Suppressor macrophage treated with lipopolysaccharide for 1 hour (primary cell): ENCODE measurements around the gene SPOCK2.
"Not testable (repeated sequence)": the region's sequence is repeated elsewhere in the genome, so short reads cannot be mapped to it uniquely, and the experiment has no call there.

Source experiments
- DNase-seq, 3 donors: peaks; one replicate each; pipeline ENCODE4 v3.0.0-alpha.2; 2020 to 2022

The SPOCK2 gene

GRCh38 chr10:72050873-72051272 lies 37.5 kb downstream of the SPOCK2 start:
- no peak for DNase-seq

- no peak for DNase-seq
These were observed 38.2 kb downstream of the SPOCK2 start for GRCh38 chr10:72049969-72050781.

- no peak for DNase-seq
These were observed 38.9 kb downstream of the SPOCK2 start for GRCh38 chr10:72049472-72049871.

GRCh38 chr10:72048450-72049124 lies 39.8 kb downstream of the SPOCK2 start:
- DNase-seq, result peak; percentile 93 to 96 (median 94)

DNA sequence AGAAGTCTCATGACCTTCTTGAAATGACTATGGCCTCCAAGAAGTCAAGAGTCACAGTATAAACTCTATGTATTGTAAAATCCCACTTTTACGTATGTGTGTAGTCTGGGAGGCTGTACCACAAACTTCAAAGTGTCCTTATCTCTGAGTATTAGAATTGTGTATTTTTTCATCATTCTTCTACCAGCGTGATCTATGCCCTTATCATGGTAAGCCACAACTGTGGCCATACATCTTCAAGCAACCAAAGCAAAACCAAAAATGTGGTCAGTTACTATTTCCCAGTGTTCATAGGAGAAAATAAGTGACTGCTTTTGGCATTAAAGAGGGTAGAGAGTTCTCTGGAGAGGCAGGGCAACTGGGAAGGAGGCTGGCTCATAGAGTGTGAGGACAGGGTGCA lies 42.8 kb downstream of the SPOCK2 start:
- DNase-seq, result no peak

DNA sequence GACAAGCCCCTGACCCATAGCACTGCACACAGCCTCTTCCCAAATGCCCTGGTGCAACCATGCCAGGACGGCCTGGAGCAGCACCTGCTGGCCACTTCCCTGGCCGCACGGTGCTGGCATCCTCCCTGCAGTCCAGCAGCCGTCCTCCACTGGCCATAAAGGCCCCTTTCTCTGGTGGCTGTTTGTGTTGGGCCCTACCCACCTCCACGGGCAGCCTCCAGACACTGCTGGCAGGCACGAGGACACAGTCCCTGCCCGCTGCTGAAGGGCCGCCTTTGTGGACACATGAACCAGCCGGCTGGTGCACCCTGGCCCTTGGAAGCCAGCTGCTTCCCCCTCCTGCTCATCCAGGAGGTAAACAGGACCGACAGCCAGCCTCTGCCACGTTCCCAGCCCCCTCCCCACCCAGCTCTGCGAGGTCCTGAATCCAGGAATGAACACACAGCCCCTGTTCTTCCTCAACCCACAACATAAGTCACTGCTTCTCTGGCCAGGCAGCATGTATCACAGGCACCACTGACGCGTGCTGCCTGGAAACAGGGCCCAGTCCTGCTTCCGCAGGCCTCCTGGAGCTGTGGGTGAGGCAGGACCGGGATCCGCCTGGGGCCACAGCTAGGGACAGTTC lies 43.8 kb downstream of the SPOCK2 start:
- DNase-seq, result no peak

- DNase-seq, result no peak
These were observed 45.1 kb downstream of the SPOCK2 start for GRCh38 chr10:72043016-72043834.

GRCh38 chr10:72041491-72041890 lies 46.9 kb downstream of the SPOCK2 start:
- DNase-seq, result no peak

- no peak for DNase-seq
These were observed 49.0 kb downstream of the SPOCK2 start for GRCh38 chr10:72039377-72039776.

DNA sequence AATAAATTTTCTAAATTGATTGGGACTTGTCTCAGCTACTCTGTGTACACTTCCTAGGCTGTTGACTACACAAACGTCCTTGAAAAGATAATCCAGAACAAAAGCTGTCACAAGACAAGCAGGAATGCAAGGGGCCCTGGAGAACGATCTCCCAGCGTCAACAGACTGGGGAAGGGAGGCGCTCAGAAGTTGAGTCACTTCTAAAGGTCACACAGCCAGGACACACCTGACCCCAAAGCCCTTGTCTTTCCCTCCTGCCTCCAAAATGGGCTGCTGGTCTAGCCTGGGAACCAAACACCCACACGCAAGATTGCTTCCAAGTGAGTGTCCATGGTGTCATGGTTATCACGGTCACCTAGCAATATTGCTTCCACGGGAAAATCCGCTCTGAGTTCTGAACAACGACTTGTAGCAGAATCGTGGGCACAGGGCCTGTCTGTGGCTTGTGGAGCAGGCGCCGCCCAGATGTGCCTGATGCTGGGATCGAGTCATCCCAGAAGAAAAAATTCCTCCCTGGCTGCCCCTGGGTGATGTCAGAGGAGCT lies 49.8 kb downstream of the SPOCK2 start:
- DNase-seq, result peak; percentile 29 to 46 (median 37)

DNA sequence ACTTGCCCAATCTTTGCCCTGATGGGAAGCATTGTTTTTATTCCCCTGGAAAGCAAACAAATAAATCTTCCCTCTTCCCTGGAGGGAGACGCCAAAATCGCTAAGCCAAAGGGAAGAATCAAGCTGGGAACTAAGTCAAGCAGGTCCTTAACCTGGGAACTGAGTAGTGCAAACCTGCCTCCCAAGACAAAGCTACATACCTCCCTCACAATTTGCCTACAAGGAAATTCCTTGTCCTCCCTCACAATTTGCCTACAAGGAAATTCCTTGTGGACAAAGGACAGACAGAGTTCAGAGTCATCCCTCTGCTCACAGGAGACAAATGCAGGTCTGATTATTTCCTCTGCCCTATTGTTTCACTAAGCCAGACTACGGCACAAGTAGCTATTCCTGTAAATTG lies 50.5 kb downstream of the SPOCK2 start:
- DNase-seq, result no peak

DNA sequence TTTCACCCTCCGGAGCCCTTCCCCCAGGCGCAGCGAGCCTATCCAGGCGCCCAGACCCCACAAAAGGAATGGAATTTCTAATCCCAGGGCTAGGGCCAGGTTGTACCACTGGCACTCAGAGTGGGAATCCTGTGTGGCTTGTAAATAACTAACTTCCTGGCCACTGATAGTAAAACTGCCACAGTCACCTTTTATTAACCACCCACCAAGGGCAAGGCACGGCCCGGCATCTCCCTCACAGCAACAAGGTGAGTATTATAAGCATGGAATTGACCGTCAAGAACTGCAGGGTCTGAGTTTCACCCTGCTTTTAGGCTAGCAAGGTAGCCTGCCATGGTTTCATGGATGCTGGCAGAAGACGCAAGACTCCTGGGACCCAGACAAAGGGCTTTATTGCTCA lies 51.1 kb downstream of the SPOCK2 start:
- no peak for DNase-seq

- no peak for DNase-seq
These were observed 53.0 kb downstream of the SPOCK2 start for GRCh38 chr10:72035252-72035887.

DNA sequence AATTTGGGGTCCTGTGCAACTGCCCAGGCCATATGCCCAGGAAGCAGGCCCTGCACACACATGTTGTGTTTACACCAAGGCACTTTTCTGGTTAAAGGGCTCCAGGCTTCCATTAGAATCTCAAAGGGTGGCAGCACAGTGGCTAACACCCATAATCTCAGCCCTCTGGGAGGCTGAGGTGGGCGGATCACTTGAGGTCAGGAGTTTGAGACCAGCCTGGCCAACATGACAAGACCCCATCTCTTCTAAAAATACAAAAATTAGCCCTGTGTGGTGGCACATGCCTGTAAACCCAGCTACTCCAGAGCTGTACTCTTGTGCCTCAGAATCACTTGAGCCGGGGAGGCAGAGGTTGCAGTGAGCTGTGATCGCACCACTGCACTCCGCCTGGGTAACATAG lies 53.6 kb downstream of the SPOCK2 start:
- no peak for DNase-seq

GRCh38 chr10:72034040-72034499 lies 54.3 kb downstream of the SPOCK2 start:
- DNase-seq, result peak; percentile 18 to 23 (median 19)

- DNase-seq, result not testable (repeated sequence)
These were observed 55.8 kb downstream of the SPOCK2 start for GRCh38 chr10:72032409-72033162.

- DNase-seq, result no peak
These were observed 56.6 kb downstream of the SPOCK2 start for GRCh38 chr10:72031706-72032105.

DNA sequence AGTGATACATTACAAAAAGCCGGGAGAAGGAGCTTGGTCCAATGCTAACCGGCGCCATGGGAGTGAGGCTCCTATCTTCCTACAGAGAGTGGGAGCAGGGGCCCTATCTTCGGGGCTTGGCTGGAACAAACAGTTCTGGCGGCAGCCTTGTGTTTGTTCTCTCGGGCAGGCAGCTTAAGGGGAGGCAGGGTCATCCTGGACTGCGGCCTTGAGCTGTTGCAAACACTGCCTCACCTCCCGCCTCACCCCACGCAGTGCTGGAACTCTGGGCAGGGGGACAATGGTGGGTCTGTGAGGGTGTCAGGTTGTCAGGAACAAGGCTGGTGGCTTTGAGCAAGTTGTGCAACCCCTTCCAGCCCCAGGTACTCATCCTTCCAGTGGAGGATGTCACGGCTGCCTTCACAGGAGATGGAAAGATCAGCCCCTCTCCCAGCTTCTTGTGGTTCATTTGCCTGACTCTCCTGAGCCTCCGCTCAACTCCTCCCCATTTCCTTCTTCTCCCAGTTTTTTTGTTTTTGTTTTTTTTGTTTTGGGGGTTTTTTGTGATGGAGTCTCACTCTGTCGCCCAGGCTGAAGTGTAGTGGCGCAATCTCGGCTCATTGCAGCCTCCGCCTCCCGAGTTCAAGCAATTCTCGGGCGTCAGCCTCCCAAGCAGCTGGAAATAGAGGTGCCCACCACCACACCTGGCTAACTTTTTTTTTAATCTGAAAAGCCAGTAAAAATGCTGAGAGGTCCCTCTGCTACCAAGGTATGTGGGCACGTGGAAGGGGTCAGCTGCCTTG lies 57.4 kb downstream of the SPOCK2 start:
- DNase-seq, result no peak

DNA sequence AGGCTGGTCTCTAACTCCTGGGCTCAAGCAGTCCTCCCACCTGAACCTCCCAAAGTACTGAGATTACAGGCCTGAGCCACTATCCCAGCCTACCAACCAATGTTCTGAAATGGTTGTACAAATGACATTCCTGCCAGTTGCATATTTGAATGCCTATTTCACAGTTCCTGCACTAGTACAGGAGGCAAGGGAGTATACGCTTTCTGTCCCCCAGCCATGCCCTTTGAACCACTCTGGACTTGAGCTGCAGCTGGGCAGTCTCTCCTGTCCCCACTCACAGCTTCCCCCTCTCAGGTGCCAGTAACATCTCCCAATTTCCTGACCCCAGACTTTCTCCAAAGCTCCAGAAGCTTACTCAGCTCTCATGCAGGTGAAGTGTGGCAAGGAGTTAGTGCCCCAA lies 58.9 kb downstream of the SPOCK2 start:
- no peak for DNase-seq

- DNase-seq, result no peak
These were observed 60.9 kb downstream of the SPOCK2 start for GRCh38 chr10:72027498-72027897.
